Measurements from ENCODE around the gene ZEB2. TPM values are rescaled to one million over a fixed set of nuclear protein-coding genes. Genes with fewer than 3 reads are reported as not detected.
A peak's percentile ranks its signal among the peaks of the same experiment; 100 is the strongest.

ZEB2 gene
- total and polyA plus RNA-seq, 2 of the 13 experiments (the other 11 are each of a cell fraction or from before 2014, with no cell fraction given), result 0.07 TPM; not detected in 1

DNA sequence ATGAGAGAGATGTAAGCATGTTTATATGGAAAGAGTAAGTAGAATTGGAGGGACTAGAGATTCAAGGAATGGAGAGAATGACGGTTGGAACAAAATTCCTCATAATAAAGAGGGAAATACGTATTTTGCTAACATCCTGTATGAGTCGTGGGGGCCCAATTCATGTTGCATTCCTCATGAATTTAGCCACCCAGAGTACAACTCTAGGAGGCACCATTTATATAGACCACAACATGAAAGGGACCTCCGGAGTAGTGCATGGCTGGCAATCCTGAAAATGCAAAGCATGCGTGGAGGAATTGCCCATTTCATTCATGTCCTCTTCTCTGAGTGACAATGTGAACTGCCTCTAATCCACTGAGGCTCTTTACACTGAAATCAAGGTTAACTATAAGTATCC, 168.2 kb downstream of the ZEB2 start:
- H3K4me3 ChIP-seq (replicated peaks in 1 of 3; ENCODE audit: insufficient read depth in 1 of 3, low read depth in 2 of 3, low read length in 3 of 3), result no peak overlapping the region
- H3K4me2 ChIP-seq (ENCODE audit: low read depth, low read length), result no peak overlapping the region
- no peaks in the 10 kb centered on the region for H4K20me1 ChIP-seq (ENCODE audit: insufficient read depth, low read length)
- DNase-seq (ENCODE audit: low spot score) (no peak), ATAC-seq (no peak), FAIRE-seq (no peak)
- H3K9me3 ChIP-seq (ENCODE audit: low read length), result no peaks in the 10 kb centered on the region
- peaks cover 0 to 4% of the 10 kb centered on the region in 2 experiments; a peak in 1 of 5 replicates for H3K27me3 ChIP-seq (ENCODE audit: control insufficient read depth in 1 of 2, insufficient read depth in 2 of 2, low read length in 2 of 2)
- BruUV-seq (replicated peaks), result no TSS peak
- no peaks in the 10 kb centered on the region for H3K79me2 ChIP-seq (ENCODE audit: insufficient read depth, low read length)
- H3K4me1 ChIP-seq (ENCODE audit: insufficient read depth, low read length), result peaks cover 13% of the 10 kb centered on the region
- no peak overlapping the region for H3K9ac ChIP-seq (ENCODE audit: insufficient read depth, low read depth, low read length)
- ChIA-PET POLR2A (no interaction called here), CTCF (ENCODE audit: low intra/inter-chr PET ratio, low total read pairs) (no interaction called here)
- in situ Hi-C loops (cut with HindIII; ENCODE audit: extremely low pct_ligation_motif_present, low pct_unique_long_range_greater_than_20kb) (no loop called here), intact Hi-C loops (cut with micrococcal nuclease; ENCODE audit: unreplicated experiment) (no loop called here)
- 47% methylated on average over 5 of the region's 5 CpGs for WGBS (ENCODE audit: low lambda C conversion rate)
- TF ChIP-seq ZNF121 (CRISPR knock-in tag; IDR thresholded peaks at IDR 0.05) (no peak), RXRB (CRISPR knock-in tag; IDR thresholded peaks at IDR 0.05; ENCODE audit: borderline replicate concordance) (no peak), GABPB1 (CRISPR knock-in tag; IDR thresholded peaks at IDR 0.05) (no peak)
- no peak overlapping the region for H3K27ac ChIP-seq (ENCODE audit: extremely low read length, insufficient read depth, low read length)
- no peaks in the 10 kb centered on the region for H3K36me3 ChIP-seq (replicated peaks in 1 of 2; ENCODE audit: control insufficient read depth in 1 of 2, insufficient read depth in 2 of 2, low read length in 2 of 2)
- H2AFZ ChIP-seq (ENCODE audit: low read length), result no peak overlapping the region

- peak overlapping the region; percentile 27 for H3K4me2 ChIP-seq (ENCODE audit: low read depth, low read length)
- intact Hi-C loops (cut with micrococcal nuclease; ENCODE audit: unreplicated experiment), result no loop called here
- H3K27ac ChIP-seq (ENCODE audit: extremely low read length, insufficient read depth, low read length), result no peak overlapping the region
- H3K36me3 ChIP-seq (replicated peaks in 1 of 2; ENCODE audit: control insufficient read depth in 1 of 2, insufficient read depth in 2 of 2, low read length in 2 of 2), result no peaks in the 10 kb centered on the region
- no peaks in the 10 kb centered on the region for H4K20me1 ChIP-seq (ENCODE audit: insufficient read depth, low read length)
- H3K9ac ChIP-seq (ENCODE audit: insufficient read depth, low read depth, low read length), result no peak overlapping the region
- no peaks in the 10 kb centered on the region for H3K9me3 ChIP-seq (ENCODE audit: low read length)
- no peak overlapping the region for H2AFZ ChIP-seq (ENCODE audit: low read length)
- ATAC-seq (peak; percentile 67), DNase-seq (ENCODE audit: low spot score) (no peak), FAIRE-seq (no peak)
- 18% methylated on average over 7 of the region's 7 CpGs for WGBS (ENCODE audit: low lambda C conversion rate)
- peaks cover 0 to 4% of the 10 kb centered on the region in 2 experiments; a peak in 1 of 5 replicates for H3K27me3 ChIP-seq (ENCODE audit: control insufficient read depth in 1 of 2, insufficient read depth in 2 of 2, low read length in 2 of 2)
- TF ChIP-seq ARHGAP35 (CRISPR knock-in tag; IDR thresholded peaks at IDR 0.05; ENCODE audit: borderline replicate concordance) (no peak), NFIC (IDR thresholded peaks at IDR 0.05; ENCODE audit: low read length) (peak; percentile 30; the same call in 1 of the 2 replicates), TFE3 (CRISPR knock-in tag; IDR thresholded peaks at IDR 0.05) (no peak), FOSL2 (CRISPR knock-in tag; IDR thresholded peaks at IDR 0.05) (0 out of 2 replicates have a peak, but pooled peaks have one; percentile 22), ZNF569 (CRISPR knock-in tag; IDR thresholded peaks at IDR 0.05; ENCODE audit: borderline replicate concordance) (no peak), PAXIP1 (CRISPR knock-in tag; conservative IDR thresholded peaks at IDR 0.05) (no peak; the same call in 1 of the 2 replicates), TCF12 (IDR thresholded peaks at IDR 0.05) (no peak), TCF12 (CRISPR knock-in tag; IDR thresholded peaks at IDR 0.05) (no peak), CCAR2 (optimal IDR thresholded peaks at IDR 0.05; ENCODE audit: low read depth, low read length) (no peak), MYC (CRISPR knock-in tag; IDR thresholded peaks at IDR 0.05; ENCODE audit: borderline replicate concordance) (no peak), NFE2L1 (CRISPR knock-in tag; IDR thresholded peaks at IDR 0.05; ENCODE audit: borderline replicate concordance) (no peak)
- ChIA-PET CTCF (ENCODE audit: low intra/inter-chr PET ratio, low total read pairs) (no interaction called here), POLR2A (no interaction called here)
- no TSS peak for BruUV-seq (replicated peaks)
- H3K4me3 ChIP-seq (replicated peaks in 1 of 3; ENCODE audit: insufficient read depth in 1 of 3, low read depth in 2 of 3, low read length in 3 of 3), result no peak overlapping the region; a peak in 1 of 6 replicates
- no peaks in the 10 kb centered on the region for H3K79me2 ChIP-seq (ENCODE audit: insufficient read depth, low read length)
- peaks cover 13% of the 10 kb centered on the region for H3K4me1 ChIP-seq (ENCODE audit: insufficient read depth, low read length)
- in situ Hi-C loops (cut with HindIII; ENCODE audit: extremely low pct_ligation_motif_present, low pct_unique_long_range_greater_than_20kb), result no loop called here
Measured at GRCh38 chr2:144350151-144350802, 169.6 kb downstream of the ZEB2 start.

All from HepG2 (cell line).